GM19452 (cell line): Measurements from ENCODE around the gene ROR1.

ENCODE experiments used
- ATAC-seq: cut with Tn5 transposase; IDR thresholded peaks from one replicate; pipeline ENCODE4 v1.9.1; 2021; ENCODE audit not compliant: unreplicated experiment

ROR1 gene

DNA sequence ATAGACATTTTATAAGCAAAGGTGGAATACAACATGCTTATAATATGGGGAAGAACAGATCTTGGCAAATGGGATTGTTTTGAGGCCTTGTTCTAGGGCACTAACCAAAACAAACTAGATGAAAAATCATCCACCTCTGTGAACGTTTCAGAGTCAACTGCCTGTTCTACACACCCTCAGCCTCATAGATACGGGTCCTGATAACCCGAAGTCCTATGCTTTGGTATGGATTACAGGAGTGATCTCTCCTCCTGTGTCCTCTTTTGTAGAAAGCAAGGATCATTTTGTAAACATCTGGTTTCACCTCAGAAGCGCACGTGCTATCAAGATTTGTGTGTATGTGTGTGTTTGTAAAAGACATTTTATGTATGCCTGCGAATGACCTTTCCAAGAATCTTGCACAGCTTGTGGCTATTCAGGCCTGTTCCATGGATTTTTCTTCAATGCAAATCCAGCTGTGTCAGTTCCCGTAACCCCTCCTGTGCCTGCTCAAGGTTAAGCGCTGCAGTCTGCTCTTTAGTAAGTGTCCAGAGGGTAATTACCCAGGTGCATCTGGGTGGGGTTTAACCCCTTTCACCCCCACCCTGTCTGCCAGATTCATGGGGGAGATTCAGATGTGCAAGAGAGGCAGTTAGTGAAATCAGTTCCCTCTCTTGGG, 132.4 kb downstream of the ROR1 start:
- ATAC-seq: no peak

DNA sequence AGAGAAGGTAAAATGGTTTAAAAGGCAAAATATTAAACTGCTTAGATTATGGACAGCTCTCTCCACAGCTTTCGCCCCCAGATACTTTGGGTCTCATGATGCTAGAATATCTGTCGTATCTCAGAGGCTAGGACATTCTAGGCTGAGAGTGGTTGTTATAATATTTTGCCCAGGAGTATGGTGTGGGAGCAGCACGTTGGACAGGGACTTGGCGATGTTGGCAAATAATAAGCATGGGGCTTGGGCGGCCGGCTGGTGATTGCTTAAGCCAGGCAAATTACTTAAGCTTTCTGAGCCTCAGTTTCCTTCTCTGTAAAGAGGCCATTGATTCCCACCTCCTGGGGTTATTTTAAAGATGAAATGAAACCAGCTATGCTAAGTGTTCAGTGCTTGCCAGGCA, 133.2 kb downstream of the ROR1 start:
- ATAC-seq: no peak

DNA sequence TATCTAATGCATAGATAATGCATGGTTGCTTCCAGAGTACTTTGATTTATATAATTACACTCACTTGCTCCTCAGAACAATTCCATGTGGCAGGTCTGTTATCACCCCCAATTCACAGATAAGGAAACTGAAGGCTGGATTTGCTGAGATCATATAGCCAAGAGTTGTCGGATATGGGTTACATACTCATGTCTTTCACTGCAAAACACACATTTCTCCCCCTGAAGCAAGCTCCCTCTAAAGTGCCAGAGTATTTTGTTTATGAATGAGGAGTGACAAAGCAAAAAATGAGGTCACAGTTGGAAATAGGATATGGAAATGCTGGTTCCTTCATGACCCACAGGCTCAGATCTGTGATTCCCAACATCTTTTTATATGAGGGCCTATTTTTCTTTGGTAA, 134.2 kb downstream of the ROR1 start:
- no peak for ATAC-seq

DNA sequence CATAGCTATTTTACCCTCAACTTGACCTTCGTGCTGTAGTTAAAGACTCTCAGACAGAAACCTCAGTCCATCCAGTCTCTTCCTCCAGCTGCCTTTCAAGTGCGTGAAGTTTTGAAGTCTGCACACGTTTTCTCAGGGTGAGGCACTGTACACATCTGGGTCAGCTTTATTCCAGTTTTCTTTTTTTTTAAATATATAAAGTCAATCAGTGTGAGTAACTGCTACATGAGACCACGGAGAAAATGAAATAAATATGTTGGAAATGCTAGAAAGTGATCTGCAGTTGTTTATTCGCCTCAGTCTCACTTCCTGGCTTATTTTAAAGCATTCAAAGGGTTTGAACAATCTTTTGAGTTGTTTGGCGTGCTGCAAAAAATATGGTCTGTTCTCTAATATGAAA, 135.7 kb downstream of the ROR1 start:
- ATAC-seq: no peak

DNA sequence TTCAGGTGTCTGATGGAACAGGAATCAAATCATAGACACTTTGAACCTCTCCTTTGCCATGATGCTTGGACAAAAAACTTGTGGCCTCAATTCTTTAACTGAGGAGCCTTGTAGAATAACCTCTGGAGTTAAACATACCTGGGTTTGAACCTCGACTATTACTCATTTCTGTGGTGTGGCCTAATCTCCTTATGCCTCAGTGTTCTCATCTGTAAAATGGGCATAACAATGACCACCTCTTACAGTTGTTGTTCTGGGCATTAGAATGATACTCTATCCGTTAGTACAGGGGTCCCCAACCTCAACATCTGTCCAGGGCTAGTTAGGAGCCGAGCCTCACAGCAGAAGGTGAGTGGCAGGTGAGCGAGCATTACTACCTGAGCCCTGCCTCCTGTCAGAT, 137.2 kb downstream of the ROR1 start:
- no peak for ATAC-seq

DNA sequence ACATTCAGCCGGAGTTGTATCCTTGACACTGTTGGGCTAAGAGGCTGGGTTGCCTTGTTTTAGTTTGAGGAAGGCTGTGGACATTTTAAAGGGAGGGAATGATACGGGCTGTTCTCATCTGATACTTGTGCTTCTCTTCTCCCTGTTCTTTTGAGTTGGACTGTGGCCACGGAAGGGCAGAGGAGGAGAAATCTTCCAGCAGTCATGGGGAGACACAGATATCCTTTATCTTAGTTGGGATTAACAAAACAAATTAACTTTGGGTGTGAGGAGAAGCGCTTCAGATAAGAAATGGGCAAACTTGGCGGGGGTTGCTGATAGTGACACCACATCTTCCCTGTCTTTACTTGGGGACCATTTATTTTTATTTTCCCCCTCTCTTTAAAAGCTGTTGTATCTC, 138.8 kb downstream of the ROR1 start:
- no peak for ATAC-seq

DNA sequence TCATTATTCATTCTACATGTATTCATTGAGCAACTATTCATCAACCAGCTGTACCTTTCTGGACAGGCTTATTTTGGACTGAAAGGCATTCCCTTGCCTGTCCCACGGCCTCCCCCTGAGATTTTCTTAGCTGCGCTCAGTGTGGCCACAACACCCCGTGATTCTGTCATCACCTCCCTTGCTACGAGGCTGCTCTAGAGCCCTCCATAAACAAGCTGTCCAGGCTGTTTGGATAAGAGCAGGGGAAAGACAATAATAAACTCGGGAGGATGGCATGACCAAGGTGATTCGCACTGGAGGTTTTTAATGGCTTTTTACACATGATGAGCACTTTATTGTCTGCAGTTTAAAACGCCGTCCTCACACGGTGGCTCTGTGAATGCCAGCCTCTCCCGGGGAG, 139.7 kb downstream of the ROR1 start:
- no peak for ATAC-seq

DNA sequence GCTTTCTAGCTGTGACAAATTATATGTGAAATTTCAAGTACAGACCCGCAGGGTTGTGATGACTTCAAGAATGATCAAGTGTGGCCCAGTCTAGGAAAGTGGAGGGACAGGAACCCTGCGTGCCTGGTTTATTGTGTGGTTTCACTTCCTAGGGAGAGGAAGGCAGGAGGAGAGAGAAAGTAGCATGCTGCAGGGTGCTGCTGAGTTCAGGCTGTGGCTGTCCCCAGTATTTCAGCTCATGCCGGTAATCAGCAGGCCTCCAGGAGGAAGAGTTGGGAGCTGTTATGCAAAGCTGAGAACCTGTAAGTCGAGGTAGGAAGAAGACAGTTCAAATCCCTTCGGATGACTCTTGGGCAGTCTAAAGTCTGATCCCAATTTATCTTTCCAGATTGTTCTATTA, 140.4 kb downstream of the ROR1 start:
- no peak for ATAC-seq

DNA sequence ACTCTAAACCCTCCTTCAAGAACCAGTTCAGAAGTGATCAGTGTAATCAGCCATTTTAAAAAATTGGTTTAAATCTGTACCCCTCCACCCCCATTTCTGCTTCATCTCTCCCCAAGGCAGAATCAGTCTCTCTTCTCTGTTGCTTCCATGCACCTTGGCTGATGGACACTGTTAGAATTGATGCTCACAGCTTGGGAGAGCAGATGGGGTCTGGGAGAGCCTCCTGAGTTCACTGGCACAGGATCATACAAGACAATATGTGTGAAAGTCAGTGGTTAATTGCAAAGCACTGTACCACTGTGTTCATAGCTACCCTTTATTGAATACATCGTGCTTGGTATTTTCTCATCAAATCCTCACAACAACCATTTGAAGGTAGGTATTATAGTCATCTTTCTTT, 140.9 kb downstream of the ROR1 start:
- no peak for ATAC-seq

DNA sequence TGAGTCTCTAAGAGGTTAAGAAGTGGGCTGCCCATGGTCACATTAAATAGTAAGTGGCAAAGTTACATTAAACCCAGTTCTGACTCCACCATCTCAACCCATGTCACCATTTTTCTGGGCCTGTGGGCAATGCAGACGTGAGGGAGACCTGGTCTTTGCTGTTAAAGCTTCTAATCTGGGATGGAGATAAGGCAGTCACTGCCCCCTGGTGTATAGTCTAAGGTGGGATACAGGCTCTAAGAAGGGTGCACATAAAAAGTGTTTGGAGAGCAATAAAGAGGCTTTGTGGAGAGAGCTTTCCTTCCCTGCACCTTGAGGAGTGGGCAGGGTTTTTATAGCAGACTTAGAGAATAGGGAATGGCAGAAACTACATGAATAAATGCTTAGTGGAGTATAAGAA, 141.3 kb downstream of the ROR1 start:
- ATAC-seq: no peak

DNA sequence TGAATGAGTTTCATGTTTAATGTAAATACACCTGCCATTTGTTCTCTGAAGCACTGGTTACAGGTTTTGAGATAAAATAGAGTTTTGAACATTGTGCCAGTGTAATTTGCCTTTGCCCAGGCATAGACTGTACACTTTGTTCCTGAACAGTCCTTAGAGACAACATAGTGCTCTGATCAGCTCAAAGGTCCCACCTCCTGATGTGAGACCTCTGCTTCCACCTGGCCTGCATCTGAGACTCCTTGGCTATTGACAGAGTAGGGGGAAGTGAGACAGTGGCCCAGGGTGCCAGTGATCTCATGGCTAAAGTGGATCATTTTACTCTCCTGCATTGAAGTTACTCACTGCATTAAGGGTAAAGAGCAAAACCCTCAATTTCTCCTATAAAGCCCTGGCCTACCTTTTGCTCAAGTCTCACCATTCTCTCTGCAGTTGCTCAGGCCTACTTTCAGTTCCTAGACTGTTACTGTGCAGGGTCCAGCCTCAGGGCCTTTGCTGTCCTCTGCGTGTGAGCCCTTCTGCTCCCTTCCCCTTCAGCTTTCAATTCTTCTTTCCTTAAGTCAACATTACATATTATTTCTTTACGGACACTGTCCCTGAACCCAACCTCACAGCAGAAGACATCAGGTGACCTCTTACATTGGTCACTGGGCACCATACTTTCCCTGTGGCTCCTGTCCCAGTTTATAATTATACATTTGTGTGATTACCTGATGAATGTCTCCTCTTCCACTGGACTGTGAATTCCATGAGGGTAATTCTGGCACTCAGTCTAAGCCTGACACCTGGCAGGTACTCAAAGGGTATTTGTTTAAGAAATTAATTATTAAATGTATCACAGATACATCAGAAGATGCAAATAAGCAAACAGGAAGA, 142.9 kb downstream of the ROR1 start:
- ATAC-seq: no peak

DNA sequence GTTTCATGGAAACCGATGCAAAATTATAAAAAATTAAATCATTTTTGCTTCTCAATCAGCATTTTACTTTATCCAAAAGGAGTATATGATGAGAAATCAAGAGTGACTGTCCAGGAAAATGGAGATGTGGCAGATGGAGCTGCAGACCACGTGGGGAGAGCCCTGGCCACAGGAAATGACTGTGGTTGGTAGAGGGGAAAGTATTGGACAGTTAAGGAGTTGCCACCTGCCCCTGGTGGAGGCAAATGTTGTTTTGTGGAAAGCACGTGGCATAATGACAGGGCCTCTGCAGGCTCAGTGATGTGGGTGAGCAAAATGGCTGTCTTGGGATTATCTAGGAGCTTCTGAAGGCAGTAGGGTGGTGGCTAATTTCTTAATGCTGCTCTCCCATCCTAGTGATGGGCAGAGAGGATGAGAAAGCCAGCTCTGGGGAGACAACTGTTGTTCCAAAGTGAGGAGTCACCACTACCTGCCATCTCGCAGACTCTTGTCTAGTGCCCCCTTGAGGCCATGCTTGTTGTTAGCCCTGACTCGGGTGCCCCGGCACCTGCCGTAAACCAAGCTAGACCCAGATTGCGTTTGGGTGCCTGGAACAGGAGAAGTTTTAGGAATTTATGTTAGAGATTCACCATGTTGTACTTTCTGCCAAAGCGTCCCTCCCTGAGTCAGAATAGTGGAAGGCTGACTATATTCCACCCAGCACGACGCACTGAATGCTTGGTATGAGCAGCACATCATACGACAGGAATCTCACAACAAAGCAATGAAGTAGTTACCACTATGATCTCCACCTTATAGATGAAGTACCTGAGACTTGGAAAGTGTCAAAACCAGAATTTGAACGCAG, 144.0 kb downstream of the ROR1 start:
- no peak for ATAC-seq

DNA sequence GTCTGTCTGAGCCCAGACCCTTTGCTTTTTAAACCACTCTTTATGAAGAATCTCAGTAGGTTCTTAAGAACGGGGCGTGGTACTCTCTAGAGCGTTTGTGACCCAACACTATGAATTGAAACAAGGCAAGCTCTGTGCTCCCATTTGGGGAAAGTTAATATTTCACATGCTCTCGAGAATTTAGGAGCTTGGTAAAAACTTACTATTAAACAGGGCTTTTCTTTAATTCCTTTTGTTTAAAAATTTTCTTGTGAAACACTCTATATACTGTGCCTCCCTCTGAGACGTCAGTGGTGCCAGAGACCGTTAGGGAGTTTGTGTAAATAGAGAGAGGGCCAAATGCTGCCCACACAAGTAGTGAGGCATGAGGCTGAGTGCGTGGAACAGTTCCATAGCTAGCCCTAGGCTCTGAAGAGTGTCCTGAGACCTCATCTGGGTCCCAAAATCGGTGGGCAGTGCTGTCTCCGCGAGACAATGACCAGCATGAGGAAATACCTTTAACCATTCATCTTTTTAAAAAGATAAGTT, 144.7 kb downstream of the ROR1 start:
- no peak for ATAC-seq

DNA sequence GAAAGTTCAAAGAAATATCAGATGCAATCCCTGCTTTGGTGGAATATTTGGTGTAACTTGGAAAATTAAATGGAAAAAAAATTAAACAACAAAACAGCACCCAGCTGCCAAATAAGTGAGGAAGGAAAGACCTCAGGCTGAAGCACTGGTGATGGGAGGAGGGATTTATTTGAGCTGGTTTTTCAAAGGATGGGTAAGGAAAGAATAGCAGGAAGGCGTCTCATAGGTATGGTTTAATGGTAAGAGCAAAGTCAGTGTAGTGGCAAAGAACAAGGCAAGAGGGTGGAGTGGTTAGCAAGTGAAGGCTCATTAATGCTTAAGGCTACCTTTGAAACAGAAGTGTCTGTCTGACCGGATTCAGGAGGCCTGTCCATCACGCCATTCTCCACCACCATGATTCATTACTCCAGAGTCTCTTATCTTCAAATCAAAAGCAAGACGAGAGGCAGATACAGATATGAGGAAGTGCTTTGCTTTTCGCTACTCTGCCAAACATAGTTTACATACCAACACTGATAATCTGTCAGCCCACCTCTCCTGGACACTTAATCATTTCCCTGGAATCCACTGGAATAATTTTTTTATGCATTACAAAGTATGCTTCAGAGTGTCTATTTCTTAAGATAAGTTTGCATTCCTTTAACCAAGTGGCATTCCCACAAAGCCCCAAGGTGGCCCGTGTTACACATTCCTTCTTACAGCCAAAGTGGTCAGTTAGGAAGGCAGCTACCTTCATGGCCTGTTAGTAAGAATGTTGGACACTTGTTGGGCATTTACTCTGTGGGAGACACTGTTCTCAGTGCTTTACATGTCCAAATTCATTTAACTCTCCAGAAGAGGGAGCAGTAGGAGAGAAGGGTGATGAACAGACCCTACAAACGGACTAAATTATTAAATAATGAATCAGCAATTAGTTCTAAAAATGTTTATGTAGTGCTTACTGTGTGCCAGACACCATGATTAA, 146.6 kb downstream of the ROR1 start:
- ATAC-seq: no peak

DNA sequence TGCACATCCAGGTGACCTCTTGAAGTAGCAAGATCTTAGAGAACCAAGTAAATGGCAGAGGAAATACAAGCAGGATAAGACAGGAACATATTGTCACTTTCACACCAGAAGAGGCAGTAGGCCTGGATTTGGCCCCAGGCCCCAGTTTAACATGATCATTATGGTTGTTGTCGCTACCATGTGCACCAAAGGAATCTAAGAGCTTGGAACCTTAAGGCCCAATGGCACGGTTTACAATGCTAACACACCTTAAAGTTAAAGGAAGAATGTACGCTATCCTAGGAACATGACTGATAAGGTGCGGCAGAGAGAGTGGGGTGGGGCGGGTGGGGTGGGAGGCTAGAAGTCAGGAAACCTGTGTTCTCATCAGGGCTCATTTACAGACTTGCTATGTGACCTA, 147.5 kb downstream of the ROR1 start:
- no peak for ATAC-seq

DNA sequence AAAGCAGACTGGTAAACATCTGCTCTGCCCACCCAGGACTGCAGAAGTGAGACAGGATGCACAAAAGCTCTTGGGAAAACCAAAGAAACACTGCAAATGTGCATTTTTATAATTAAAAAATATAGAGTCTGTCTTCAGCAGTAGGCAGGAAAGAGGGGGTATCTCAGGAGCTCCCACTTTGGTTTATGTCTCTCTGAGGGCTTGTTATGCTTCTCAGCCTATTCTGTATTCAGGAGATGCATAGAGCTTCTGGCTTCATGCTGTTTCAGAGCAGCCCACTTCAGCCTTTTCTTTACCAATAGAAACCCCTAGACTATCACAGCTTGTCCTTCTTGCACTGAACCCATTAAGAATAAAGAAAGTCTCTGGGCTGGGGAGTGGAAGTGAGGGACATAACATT, 148.0 kb downstream of the ROR1 start:
- ATAC-seq: no peak

DNA sequence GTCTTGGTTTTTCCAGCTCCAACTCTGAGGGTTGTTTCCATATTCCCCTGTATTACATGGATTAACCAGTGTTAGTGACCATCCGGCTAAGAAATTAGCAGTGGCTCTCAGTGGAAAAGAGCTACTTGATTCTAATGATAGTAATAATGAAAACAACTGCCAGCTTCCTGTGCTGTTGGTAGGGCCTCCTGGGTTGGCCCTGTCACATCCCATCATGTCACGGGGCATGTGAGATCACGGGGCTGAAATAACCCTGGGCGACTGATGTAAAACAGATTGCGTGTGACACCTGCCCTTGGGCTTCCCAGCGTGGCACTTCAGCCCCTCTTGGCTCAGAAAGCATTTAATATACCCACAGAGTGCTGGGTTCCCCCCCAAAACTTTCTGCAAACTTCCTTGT, 149.0 kb downstream of the ROR1 start:
- no peak for ATAC-seq

DNA sequence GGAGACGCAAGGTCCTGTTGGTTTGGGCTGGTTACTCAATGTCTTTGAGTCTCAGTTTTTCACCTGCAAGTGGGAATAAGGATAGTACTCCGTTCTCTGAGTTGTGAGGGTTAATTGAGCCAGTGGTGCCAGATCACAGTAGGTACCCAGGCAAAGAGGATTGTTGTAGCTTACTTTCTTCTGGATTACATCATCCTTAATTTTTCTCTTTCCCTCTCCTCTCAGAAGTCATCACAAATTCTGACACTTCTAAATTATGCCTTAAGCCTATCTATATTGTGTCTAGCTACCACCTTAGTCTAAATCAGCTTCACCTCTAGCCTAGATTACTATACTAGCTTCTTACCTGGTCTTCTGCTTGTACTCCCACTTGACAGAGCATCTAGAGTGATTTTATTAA, 149.5 kb downstream of the ROR1 start:
- no peak for ATAC-seq

DNA sequence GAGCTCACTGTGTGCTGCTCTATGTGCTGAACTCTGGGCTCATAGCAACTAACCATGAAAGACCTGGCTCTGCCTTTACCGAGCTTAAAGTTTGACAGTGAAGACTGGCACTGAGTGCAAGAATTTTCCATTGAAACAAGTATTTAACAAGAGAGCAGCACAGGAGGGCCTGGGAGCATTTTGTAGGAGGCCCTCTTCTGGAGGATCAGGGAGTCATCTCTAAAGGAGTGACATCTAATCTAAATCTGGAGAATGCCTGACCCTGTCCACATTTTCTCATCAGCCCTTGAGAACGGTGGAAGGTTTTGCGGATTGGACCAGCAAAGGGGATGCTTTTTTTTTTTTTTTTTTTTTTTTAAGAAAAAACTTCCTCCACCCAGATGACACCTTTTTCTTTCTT, 150.8 kb downstream of the ROR1 start:
- no peak for ATAC-seq
